ENCODE results near the gene KLHL35.

GRCh38 chr11:75445315-75445953 lies 12.4 kb upstream of the KLHL35 start:
- TF ChIP-seq POLR2AphosphoS5 (IDR thresholded peaks at IDR 0.05; ENCODE audit: low read depth, low read length): no peak
- no peak for TF ChIP-seq REST (IDR thresholded peaks at IDR 0.05; ENCODE audit: insufficient read depth in 1 of 2, low read depth in 2 of 2, low read length in 2 of 2)

All from PFSK-1 (cell line).